Stimulated activated CD8-positive, alpha-beta memory T cell treated with anti-CD3 and anti-CD28 coated beads, Interleukin-7, amount 100 ng/mL, for 4 hours (primary cell): ENCODE data around the gene KCMF1.

Experiments used
- DNase-seq, 2 donors: peaks; one replicate each; pipeline ENCODE4 v3.0.0-alpha.2; 2020; ENCODE audit warnings: low read depth in 2 of 2

KCMF1 gene

DNA sequence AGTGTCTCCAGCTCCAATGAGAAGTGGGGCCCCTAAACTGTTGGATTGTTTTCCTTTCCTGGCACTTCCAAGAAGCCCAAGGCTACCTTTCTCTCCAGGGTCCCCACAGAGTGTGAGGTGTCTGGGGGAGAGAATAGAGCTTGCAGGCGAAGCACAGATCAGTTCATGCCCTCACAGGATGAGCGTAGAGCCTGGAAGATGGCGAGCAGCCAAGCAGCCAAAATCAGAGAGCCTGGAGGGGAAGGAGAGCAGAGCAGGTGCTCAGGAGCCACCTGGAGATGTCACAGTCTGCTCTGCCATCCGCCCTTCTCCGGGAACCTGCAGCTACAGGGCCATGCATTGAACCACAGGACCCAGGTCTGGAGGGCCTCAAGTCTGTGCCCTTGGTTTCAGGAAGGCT lies 107.6 kb downstream of the KCMF1 start:
- DNase-seq, result no peak

DNA sequence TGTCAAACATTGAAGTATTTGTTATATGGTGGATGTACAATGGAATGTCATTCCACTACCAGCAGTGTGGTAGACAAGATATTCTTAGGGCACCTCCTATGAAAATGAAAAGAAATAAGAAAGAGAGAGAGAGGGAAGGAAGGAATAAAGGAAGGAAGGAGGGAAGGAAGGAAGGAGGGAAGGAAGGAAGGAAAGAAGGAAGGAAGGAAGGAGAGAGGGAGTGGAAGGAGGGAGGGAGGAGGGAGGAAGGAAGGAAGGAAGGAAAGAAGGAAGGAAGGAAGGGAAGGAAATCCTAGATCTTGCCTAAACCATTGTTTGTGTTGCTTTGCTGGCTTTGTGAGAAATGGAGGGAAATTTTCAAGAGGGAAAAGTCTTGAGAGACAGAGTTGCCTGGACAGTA lies 112.1 kb downstream of the KCMF1 start:
- DNase-seq, result no peak

DNA sequence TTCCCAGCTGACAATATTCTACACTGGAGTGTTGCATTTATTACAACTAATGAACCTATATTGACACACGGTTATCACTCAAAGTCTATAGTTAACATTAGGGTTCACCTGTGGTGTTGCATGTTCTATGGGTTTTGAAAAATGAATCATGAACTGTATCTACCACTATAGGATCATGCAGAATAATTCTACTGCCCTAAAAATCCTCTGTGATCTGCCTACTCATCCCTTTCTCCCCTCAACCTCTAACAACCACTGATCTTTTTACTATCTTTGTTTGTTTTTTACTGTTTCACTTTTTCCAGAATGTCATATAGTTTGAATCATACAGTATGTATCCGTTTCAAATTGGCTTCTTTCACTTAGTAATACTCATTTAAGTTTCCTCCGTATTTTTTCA lies 114.6 kb downstream of the KCMF1 start:
- DNase-seq, result no peak

DNA sequence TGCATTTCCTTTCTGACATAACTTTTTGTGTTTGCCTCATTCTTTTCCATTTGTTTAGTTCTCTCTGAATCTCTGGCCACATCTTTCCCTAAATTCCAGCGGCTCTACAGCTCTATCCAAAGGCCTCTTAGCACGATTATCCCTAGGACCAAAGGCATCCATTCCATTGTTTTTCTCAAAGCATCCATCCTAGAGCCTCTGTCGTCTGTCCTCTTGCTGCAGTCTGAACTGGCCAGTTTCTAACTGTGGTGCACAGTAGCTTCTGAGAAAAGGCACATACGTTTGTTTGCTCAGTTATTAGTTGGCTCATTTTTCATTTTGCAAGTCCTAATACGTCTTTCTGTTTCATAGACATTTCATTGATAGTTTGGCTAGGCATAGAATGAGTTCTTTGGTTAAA lies 116.6 kb downstream of the KCMF1 start:
- no peak for DNase-seq

DNA sequence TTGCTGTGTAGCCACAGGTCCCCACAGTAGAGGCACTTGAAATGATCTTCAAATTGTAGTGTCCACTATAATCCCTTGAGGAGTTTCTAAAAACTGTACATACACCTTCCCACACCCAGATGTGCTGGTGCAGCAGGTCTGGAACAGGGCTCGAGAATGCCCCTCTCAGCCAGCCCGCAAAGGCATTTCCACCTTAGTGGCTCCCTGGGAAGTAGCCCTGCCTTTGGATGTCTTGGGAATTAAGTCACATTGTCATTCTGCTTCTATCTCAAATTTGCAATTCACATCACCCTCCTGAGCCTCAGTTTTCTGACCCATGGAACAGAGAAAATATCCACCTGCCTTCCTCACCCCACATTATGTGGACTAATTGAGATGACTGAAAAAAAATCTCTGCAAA lies 118.0 kb downstream of the KCMF1 start:
- no peak for DNase-seq

DNA sequence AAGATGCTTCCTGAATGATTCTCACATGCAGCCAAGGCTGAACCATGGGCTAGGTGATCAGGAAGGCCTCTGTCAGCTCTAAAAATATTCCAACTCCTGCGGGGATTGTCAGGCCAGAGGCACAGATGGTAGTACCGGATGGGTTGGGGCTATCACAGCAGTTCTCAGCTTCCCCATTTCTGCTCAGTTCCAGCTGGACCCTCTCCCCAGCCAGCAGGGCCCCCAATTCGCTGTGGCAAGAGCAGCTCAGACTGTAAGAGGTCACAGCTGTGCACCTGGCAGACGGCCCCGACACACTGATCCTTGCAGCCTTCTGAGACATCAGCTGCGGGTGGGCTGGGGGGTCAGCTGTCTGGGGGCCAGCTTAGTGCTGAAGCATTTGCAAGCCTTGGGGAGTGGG lies 118.6 kb downstream of the KCMF1 start:
- no peak for DNase-seq

DNA sequence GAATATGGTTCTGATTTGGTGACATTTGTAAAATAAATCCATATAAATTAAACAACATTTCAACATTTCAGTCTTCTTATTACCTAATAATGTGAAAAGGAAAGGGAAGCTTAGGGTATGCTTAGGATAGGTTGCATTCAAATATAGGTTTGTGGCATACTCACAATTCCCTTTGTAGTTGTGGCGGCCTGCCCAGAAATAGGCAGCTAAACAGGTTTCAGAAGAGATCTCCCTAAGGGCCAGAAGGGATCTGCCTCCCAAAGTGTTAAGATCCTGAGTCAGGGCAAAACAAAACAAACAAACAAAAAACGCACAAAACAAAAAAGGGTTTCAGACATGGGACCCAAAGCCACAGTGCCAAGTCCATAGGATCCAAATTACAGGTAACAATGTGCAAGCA lies 120.9 kb downstream of the KCMF1 start:
- DNase-seq, result no peak

DNA sequence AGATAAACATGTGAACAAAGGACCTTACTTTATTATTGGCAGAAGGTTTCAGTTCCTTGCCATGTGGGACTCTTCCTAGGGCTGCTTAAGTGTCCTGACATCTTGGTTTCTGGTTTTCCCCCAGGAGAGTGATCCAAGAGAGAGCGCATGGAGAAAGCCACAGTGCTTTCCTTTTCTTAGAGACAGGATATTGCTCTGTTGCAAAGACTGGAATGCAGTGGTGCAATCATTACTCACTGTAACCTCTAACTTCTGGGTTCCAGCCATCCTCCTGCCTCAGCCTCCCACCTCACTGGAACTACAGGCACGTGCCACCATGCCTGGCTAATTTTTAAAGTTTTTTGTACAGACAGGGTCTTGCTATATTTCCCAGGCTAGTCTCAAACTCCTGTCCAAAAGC lies 124.1 kb downstream of the KCMF1 start:
- no peak for DNase-seq

DNA sequence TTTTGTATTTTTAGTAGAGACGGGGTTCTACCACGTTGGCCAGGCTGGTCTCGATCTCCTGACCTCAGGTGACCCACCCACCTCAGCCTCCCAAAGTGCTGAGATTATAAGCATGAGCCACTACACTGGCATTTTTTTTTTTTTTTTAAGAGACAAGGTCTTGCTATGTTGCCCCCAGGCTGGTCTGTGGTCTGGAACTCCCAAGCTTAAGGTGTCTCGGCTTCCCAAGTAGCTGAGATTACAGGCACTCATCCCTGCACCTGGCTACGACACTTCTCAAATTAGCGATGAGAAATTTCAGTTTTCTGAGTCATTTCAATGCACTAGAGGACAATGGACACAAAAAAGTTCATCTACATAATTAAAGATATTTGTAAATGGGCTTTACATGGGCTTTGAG lies 125.7 kb downstream of the KCMF1 start:
- DNase-seq, result no peak

DNA sequence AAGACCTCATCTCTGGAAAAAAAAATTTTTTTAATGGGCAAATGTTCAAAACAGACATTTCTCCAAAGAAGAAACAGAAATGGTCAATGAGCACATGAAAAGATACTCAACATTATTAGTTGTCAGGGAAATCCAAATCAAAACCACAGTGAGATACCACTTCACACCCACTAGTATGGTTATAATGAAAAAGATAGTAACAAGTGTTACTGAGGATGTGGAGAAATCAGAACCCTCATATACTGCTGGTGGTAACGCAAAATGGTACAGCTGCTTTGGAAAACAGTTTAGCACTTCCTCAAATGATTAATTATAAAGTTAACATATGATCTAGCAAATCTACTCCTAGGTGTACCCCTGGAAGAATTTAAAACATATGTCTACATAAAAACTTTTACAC lies 133.3 kb downstream of the KCMF1 start:
- no peak for DNase-seq

DNA sequence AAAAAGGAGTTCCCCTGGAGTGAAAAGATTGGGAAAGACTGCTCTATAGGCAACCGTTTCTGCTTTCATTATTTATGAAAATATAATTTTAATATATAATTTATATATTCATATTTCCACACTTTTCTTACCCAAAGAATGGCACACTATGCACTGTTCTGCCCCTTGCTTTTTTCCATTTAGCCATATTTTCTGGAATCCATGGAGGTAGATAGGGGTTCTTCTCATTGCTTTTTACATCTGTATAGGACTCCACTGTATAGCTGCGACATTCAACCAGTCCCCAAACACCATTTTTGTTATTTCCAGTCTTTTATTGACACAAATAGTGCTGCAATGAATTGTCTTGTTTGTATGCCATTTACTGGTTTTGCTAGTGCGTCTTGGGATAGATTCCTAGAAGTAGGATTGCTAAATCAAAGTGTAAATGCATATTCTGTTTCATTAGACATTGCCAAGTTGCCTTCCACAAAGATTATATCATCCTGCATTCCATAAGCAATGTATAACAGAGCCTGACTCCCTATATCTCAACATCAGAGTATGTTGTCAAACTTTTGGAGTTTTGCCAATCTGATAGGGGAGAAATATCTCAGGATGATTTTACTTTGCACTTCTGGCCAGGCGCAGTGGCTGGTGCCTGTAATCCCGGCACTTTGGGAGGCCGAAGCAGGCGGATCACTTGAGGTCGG lies 135.7 kb downstream of the KCMF1 start:
- DNase-seq, result no peak
